Activated CD8-positive, alpha-beta memory T cell treated with anti-CD3 and anti-CD28 coated beads, Interleukin-2, amount 50 U/mL, for 4 hours (primary cell): ENCODE measurements around the gene LDB3.

ENCODE experiments used
- DNase-seq: peaks from one replicate; pipeline ENCODE4 v3.0.0-alpha.2; 2020

Gene LDB3

GRCh38 chr10:86769991-86770390 lies 101.7 kb downstream of the LDB3 start:
- DNase-seq, result no peak

GRCh38 chr10:86770412-86770960 lies 102.2 kb downstream of the LDB3 start:
- DNase-seq, result no peak

GRCh38 chr10:86773498-86773897 lies 105.2 kb downstream of the LDB3 start:
- DNase-seq, result no peak

GRCh38 chr10:86775056-86775869 lies 107.0 kb downstream of the LDB3 start:
- no peak for DNase-seq

- DNase-seq, result no peak
Measured at GRCh38 chr10:86775870-86776180, 107.5 kb downstream of the LDB3 start.

GRCh38 chr10:86779220-86780017 lies 111.1 kb downstream of the LDB3 start:
- no peak for DNase-seq

GRCh38 chr10:86782701-86783418 lies 114.5 kb downstream of the LDB3 start:
- DNase-seq, result no peak

- DNase-seq, result no peak
Measured at GRCh38 chr10:86785037-86785436, 116.7 kb downstream of the LDB3 start.
